Endothelial cell of umbilical vein (primary cell): ENCODE data around the gene MCOLN2. TPM values are rescaled to one million over a fixed set of nuclear protein-coding genes. Genes with fewer than 3 reads are reported as not detected.

Experiments used
- BruUV-seq: library from RNA; stranded (reverse); fragments of 400-500 nt; replicated peaks from 2 replicates; lab custom pipeline; 2021; lab: Mats Ljungman, UMichigan
- CTCF ChIA-PET: fragments of 300-600, 350-600 bp; sonication (Branson Sonifier 250); formaldehyde crosslinking; loops from one replicate; lab custom pipeline; 2021; ENCODE audit warnings: antibody characterized with exemption, inconsistent platforms; lab: Charles Lee
- POLR2A ChIA-PET: fragments of 300-600, 350-600 bp; sonication (Branson Sonifier 250); formaldehyde crosslinking; loops from one replicate; lab custom pipeline; 2021; ENCODE audit warnings: antibody characterized with exemption, inconsistent platforms; lab: Charles Lee
- DNase-seq: peaks from one replicate; pipeline ENCODE4 v3.0.0-alpha.2; 2011; ENCODE audit warnings: low read depth, low spot score
- FAIRE-seq: peaks from 2 replicates; lab custom pipeline; 2011; peaks lifted over from hg19 to GRCh38; lab: Jason Lieb, UNC
- H2AFZ ChIP-seq: 2 replicates; pipeline ENCODE4 v1.6.0; 2012; ENCODE audit warnings: low read depth, low read length, control low read depth, inconsistent platforms
- H3K27ac ChIP-seq: 2 replicates; pipeline ENCODE4 v1.5.1; 2011; ENCODE audit warnings: low read depth, mild to moderate bottlenecking, control low read depth, low read length, moderate library complexity; ENCODE audit not compliant: insufficient read depth
- H3K27me3 ChIP-seq, 2 experiments: 2 replicates each; pipeline versions ENCODE4 v1.6.0 to v1.6.1; 2011; ENCODE audit warnings: low read length in 2 of 2, mixed read lengths in 1 of 2; ENCODE audit not compliant: control insufficient read depth in 2 of 2, insufficient read depth in 2 of 2
- H3K36me3 ChIP-seq, 2 experiments: 2 replicates in 1 of 2; 3 replicates in 1 of 2; pipeline ENCODE4 v1.5.1; 2011; ENCODE audit warnings: low read length in 2 of 2, mild to moderate bottlenecking in 1 of 2, moderate library complexity in 1 of 2; ENCODE audit not compliant: control insufficient read depth in 2 of 2, insufficient read depth in 2 of 2; ENCODE audit errors: extremely low read depth in 1 of 2
- H3K4me1 ChIP-seq: 3 replicates; pipeline ENCODE4 v1.5.1; 2011; ENCODE audit warnings: mild to moderate bottlenecking, low read length; ENCODE audit not compliant: control insufficient read depth, insufficient read depth; ENCODE audit errors: extremely low read depth
- H3K4me2 ChIP-seq: 2 replicates; pipeline ENCODE4 v1.6.1; 2011; ENCODE audit warnings: low read length, control low read depth, mixed read lengths; ENCODE audit not compliant: insufficient read depth
- H3K4me3 ChIP-seq, 3 experiments: fragments of 200-600 bp in 1 of 3; sonication (generic), shearing (Covaris generic) in 1 of 3; replicated peaks in 1 of 3; 2 replicates each; pipeline ENCODE4 v1.5.1; 2011 to 2016; ENCODE audit warnings: control low read depth in 3 of 3, low read length in 3 of 3, mild to moderate bottlenecking in 2 of 3, inconsistent platforms in 1 of 3, low read depth in 1 of 3, moderate library complexity in 1 of 3; ENCODE audit not compliant: insufficient read depth in 1 of 3
- H3K79me2 ChIP-seq: 2 replicates; pipeline ENCODE4 v1.6.0; 2012; ENCODE audit warnings: low read length, inconsistent platforms; ENCODE audit not compliant: control insufficient read depth, insufficient read depth
- H3K9ac ChIP-seq: replicated peaks from 2 replicates; pipeline ENCODE3; 2011; ENCODE audit warnings: low read length, control low read depth; ENCODE audit not compliant: insufficient read depth; ENCODE audit errors: extremely low read depth
- H3K9me1 ChIP-seq: replicated peaks from 3 replicates; pipeline ENCODE4 v1.6.0; 2011; ENCODE audit warnings: mild to moderate bottlenecking, low read length; ENCODE audit not compliant: control insufficient read depth, insufficient read depth; ENCODE audit errors: extremely low read depth
- H3K9me3 ChIP-seq: replicated peaks from 2 replicates; pipeline ENCODE4 v1.5.1; 2012; ENCODE audit warnings: low read length, inconsistent platforms; ENCODE audit not compliant: control insufficient read depth, insufficient read depth
- H4K20me1 ChIP-seq: replicated peaks from 2 replicates; pipeline ENCODE3; 2011; ENCODE audit warnings: mild to moderate bottlenecking, low read length; ENCODE audit not compliant: control insufficient read depth, insufficient read depth; ENCODE audit errors: extremely low read depth
- CTCF ChIP-seq, 2 donors: IDR thresholded peaks; 1 replicate in 1 of 2; 2 replicates in 1 of 2; pipeline ENCODE4 v1.5.1; 2011; ENCODE audit warnings: low read length in 2 of 2, mild to moderate bottlenecking in 2 of 2, moderate library complexity in 2 of 2, control low read depth in 1 of 2, inconsistent platforms in 1 of 2, low read depth in 1 of 2; ENCODE audit not compliant: insufficient read depth in 1 of 2; ENCODE audit errors: extremely low read depth in 1 of 2
- EZH2 ChIP-seq: IDR thresholded peaks from 2 replicates; pipeline ENCODE4 v1.6.1; 2012; ENCODE audit warnings: borderline replicate concordance, low read depth, mild to moderate bottlenecking, moderate library complexity, low read length, inconsistent platforms; ENCODE audit not compliant: severe bottlenecking
- FOS ChIP-seq: IDR thresholded peaks from 2 replicates; pipeline ENCODE4 v1.6.1; 2011; ENCODE audit warnings: mild to moderate bottlenecking, low read length, moderate library complexity, borderline replicate concordance; ENCODE audit not compliant: insufficient read depth
- GATA2 ChIP-seq: IDR thresholded peaks from 2 replicates; pipeline ENCODE4 v1.7.0; 2011; ENCODE audit warnings: low read depth, mild to moderate bottlenecking, moderate library complexity, mixed read lengths, low read length; ENCODE audit not compliant: insufficient read length, insufficient read depth
- JUN ChIP-seq: IDR thresholded peaks from 2 replicates; pipeline ENCODE4 v1.6.1; 2011; ENCODE audit warnings: borderline replicate concordance, low read depth; ENCODE audit not compliant: insufficient read length, insufficient read depth
- MAX ChIP-seq: IDR thresholded peaks from 2 replicates; pipeline ENCODE4 v1.6.1; 2011; ENCODE audit not compliant: insufficient read depth, insufficient read length
- MYC ChIP-seq: IDR thresholded peaks from one replicate; pipeline ENCODE4 v1.6.1; 2011; ENCODE audit warnings: mild to moderate bottlenecking, low read depth, low read length
- POLR2A ChIP-seq: IDR thresholded peaks from 2 replicates; pipeline ENCODE4 v1.6.1; 2012; ENCODE audit warnings: low read depth, mild to moderate bottlenecking, control low read depth, low read length
- POLR2AphosphoS5 ChIP-seq: IDR thresholded peaks from 2 replicates; pipeline ENCODE4 v1.6.1; 2012; ENCODE audit warnings: low read depth, mild to moderate bottlenecking, control low read depth, low read length, moderate library complexity; ENCODE audit not compliant: insufficient read depth
- dilution Hi-C: fragments of 300-500 bp; cut with MboI; formaldehyde crosslinking; loops from one replicate; pipeline ENCODE4 v1.15.0; 2019; ENCODE audit warnings: low sequenced_read_pairs; ENCODE audit not compliant: extremely low pct_ligation_motif_present
- intact Hi-C: fragments of 100-400 bp; cut with micrococcal nuclease; formaldehyde crosslinking; loops from one replicate; pipeline ENCODE4 v1.10.0; 2022
- polyA plus RNA-seq, 4 experiments: library from polyadenylated mRNA; depleted of rRNA in 3 of 4; stranded (reverse) in 3 of 4; unstranded in 1 of 4; fragments of >200 nt; gene quantifications; 2 replicates each; pipeline versions ENCODE4 v1.2.1 to v1.2.3, GENCODE V29; 2011 to 2012; ENCODE audit warnings: missing spikeins in 1 of 4
- total RNA-seq: library from RNA; stranded (reverse); gene quantifications from 2 replicates; pipeline ENCODE4 v1.2.3, GENCODE V29; 2021

The MCOLN2 gene
- total and polyA plus RNA-seq, 2 donors (not counting 3 experiments of a cell fraction or from before 2014, with no cell fraction given): not detected

GRCh38 chr1:85027242-85027983 is 30.5 kb upstream of the MCOLN2 start:
- H3K27me3 ChIP-seq: peaks cover 0 to 2% of the 10 kb centered on the region in 2 experiments
- no peaks in the 10 kb centered on the region for H4K20me1 ChIP-seq
- ChIA-PET CTCF (interaction anchor here (0.7 to 2.1 kb wide), 6 partner anchors 10 to 89 kb away, joined by 3 to 49 read pairs (median 4); no protein-coding TSS in a partner anchor), POLR2A (no interaction called here)
- no peak for TF ChIP-seq POLR2AphosphoS5
- TF ChIP-seq MYC: no peak
- no peak for TF ChIP-seq FOS
- TF ChIP-seq MAX: no peak
- TF ChIP-seq EZH2: no peak
- TF ChIP-seq CTCF (IDR thresholded peaks at IDR 0.05; ENCODE audit: extremely low read depth in 1 of 2, insufficient read depth in 1 of 2, low read depth in 1 of 2, low read length in 2 of 2): no peak
- TF ChIP-seq GATA2: no peak
- TF ChIP-seq JUN: no peak
- no peak for TF ChIP-seq POLR2A
- no peak overlapping the region for H3K4me3 ChIP-seq
- no peaks in the 10 kb centered on the region for H3K36me3 ChIP-seq
- H3K9ac ChIP-seq: no peak overlapping the region
- no peak overlapping the region for H2AFZ ChIP-seq
- intact Hi-C loops: loop anchor here (2.0 kb wide), 1 partner anchor 83 kb away; no protein-coding TSS in a partner anchor
- H3K27ac ChIP-seq: no peak overlapping the region
- no peaks in the 10 kb centered on the region for H3K9me3 ChIP-seq
- H3K4me2 ChIP-seq: no peak overlapping the region
- dilution Hi-C loops: no loop called here
- no peak for DNase-seq
- no peaks in the 10 kb centered on the region for H3K79me2 ChIP-seq
- no peak for FAIRE-seq
- no peaks in the 10 kb centered on the region for H3K9me1 ChIP-seq
- no peaks in the 10 kb centered on the region for H3K4me1 ChIP-seq
- BruUV-seq: no TSS peak
